NCI-H2107 treated with DMSO at 0.1 percent for 48 hours (cell line): ENCODE measurements around the gene ATP10A.

Source experiments
- DNase-seq: peaks from one replicate; lab custom pipeline; 2025; ENCODE audit not compliant: unreplicated experiment; lab: John Stamatoyannopoulos, UW

The ATP10A gene

GRCh38 chr15:25863111-25863967, at the start of gene ATP10A:
TSS of gene ATP10A (minus strand) at chr15:25863327. CDS start at chr15:25863096, 231 bp downstream.
- no peak for DNase-seq

GRCh38 chr15:25912035-25912434, 48.9 kb upstream of the ATP10A start:
- DNase-seq: no peak

- DNase-seq: no peak
These were observed 47.7 kb upstream of the ATP10A start for GRCh38 chr15:25910832-25911231.

GRCh38 chr15:25909806-25910205, 46.7 kb upstream of the ATP10A start:
- DNase-seq: no peak

- DNase-seq: no peak
These were observed 46.2 kb upstream of the ATP10A start for GRCh38 chr15:25909325-25909724.

- DNase-seq: no peak
These were observed 42.0 kb upstream of the ATP10A start for GRCh38 chr15:25905140-25905539.

- DNase-seq: no peak
These were observed 40.0 kb upstream of the ATP10A start for GRCh38 chr15:25903024-25903581.

- DNase-seq: no peak
These were observed 38.9 kb upstream of the ATP10A start for GRCh38 chr15:25901811-25902605.

- no peak for DNase-seq
These were observed 37.8 kb upstream of the ATP10A start for GRCh38 chr15:25900901-25901300.

- DNase-seq: no peak
These were observed 37.3 kb upstream of the ATP10A start for GRCh38 chr15:25900431-25900830.

GRCh38 chr15:25899870-25900269, 36.7 kb upstream of the ATP10A start:
- no peak for DNase-seq

GRCh38 chr15:25897658-25898057, 34.5 kb upstream of the ATP10A start:
- no peak for DNase-seq

GRCh38 chr15:25894371-25894902, 31.3 kb upstream of the ATP10A start:
- DNase-seq: no peak

GRCh38 chr15:25893596-25893995, 30.5 kb upstream of the ATP10A start:
- no peak for DNase-seq

GRCh38 chr15:25892126-25892525, 29.0 kb upstream of the ATP10A start:
- DNase-seq: no peak

- no peak for DNase-seq
These were observed 28.0 kb upstream of the ATP10A start for GRCh38 chr15:25891081-25891480.

GRCh38 chr15:25890529-25890928, 27.4 kb upstream of the ATP10A start:
- DNase-seq: no peak

GRCh38 chr15:25887870-25888269, 24.7 kb upstream of the ATP10A start:
- DNase-seq: no peak

GRCh38 chr15:25886498-25887140, 23.5 kb upstream of the ATP10A start:
- DNase-seq: no peak

GRCh38 chr15:25884370-25884769, 21.2 kb upstream of the ATP10A start:
- no peak for DNase-seq
